ENCODE results near the gene PGLYRP4.

GRCh38 chr1:153348511-153349362 lies at the start of gene PGLYRP4:
- TF ChIP-seq MAFK (IDR thresholded peaks at IDR 0.05; ENCODE audit: low read depth, low read length) (no peak), CEBPB (IDR thresholded peaks at IDR 0.05; ENCODE audit: low read depth, low read length) (no peak), POLR2A (IDR thresholded peaks at IDR 0.05; ENCODE audit: low read depth, low read length) (no peak), MXI1 (IDR thresholded peaks at IDR 0.05; ENCODE audit: borderline replicate concordance, low read depth, low read length) (no peak), SMC3 (IDR thresholded peaks at IDR 0.05; ENCODE audit: low read depth, low read length) (no peak), RFX5 (IDR thresholded peaks at IDR 0.05; ENCODE audit: low read depth, low read length) (no peak), RAD21 (IDR thresholded peaks at IDR 0.05; ENCODE audit: low read length) (no peak)
- TF ChIP-seq, protein P1, sequence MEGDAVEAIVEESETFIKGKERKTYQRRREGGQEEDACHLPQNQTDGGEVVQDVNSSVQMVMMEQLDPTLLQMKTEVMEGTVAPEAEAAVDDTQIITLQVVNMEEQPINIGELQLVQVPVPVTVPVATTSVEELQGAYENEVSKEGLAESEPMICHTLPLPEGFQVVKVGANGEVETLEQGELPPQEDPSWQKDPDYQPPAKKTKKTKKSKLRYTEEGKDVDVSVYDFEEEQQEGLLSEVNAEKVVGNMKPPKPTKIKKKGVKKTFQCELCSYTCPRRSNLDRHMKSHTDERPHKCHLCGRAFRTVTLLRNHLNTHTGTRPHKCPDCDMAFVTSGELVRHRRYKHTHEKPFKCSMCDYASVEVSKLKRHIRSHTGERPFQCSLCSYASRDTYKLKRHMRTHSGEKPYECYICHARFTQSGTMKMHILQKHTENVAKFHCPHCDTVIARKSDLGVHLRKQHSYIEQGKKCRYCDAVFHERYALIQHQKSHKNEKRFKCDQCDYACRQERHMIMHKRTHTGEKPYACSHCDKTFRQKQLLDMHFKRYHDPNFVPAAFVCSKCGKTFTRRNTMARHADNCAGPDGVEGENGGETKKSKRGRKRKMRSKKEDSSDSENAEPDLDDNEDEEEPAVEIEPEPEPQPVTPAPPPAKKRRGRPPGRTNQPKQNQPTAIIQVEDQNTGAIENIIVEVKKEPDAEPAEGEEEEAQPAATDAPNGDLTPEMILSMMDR (conservative IDR thresholded peaks at IDR 0.05; ENCODE audit: low read depth, low read length) = no peak
- TF ChIP-seq, protein P2, sequence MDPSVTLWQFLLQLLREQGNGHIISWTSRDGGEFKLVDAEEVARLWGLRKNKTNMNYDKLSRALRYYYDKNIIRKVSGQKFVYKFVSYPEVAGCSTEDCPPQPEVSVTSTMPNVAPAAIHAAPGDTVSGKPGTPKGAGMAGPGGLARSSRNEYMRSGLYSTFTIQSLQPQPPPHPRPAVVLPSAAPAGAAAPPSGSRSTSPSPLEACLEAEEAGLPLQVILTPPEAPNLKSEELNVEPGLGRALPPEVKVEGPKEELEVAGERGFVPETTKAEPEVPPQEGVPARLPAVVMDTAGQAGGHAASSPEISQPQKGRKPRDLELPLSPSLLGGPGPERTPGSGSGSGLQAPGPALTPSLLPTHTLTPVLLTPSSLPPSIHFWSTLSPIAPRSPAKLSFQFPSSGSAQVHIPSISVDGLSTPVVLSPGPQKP (IDR thresholded peaks at IDR 0.05; ENCODE audit: borderline replicate concordance, low read depth, low read length) = no peak
- TF ChIP-seq, protein P3, sequence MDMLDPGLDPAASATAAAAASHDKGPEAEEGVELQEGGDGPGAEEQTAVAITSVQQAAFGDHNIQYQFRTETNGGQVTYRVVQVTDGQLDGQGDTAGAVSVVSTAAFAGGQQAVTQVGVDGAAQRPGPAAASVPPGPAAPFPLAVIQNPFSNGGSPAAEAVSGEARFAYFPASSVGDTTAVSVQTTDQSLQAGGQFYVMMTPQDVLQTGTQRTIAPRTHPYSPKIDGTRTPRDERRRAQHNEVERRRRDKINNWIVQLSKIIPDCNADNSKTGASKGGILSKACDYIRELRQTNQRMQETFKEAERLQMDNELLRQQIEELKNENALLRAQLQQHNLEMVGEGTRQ (IDR thresholded peaks at IDR 0.05; ENCODE audit: low read depth, low read length) = no peak
